Skeletal muscle tissue (tissue), 4 donors: ENCODE results near the gene ADGRV1. TPM values are rescaled to one million over a fixed set of nuclear protein-coding genes. Genes with fewer than 3 reads are reported as not detected.

Experiments used
- H3K27ac ChIP-seq: one replicate; pipeline ENCODE4 v1.7.0; 2013; ENCODE audit warnings: mild to moderate bottlenecking, low read depth, low read length, inconsistent platforms
- H3K27me3 ChIP-seq, 3 donors: one replicate each; pipeline ENCODE4 v1.7.0; 2013; ENCODE audit warnings: low read length in 3 of 3; ENCODE audit not compliant: control insufficient read depth in 3 of 3, insufficient read depth in 3 of 3
- H3K36me3 ChIP-seq, 3 donors: one replicate each; pipeline ENCODE4 v1.7.0; 2013; ENCODE audit warnings: low read length in 3 of 3; ENCODE audit not compliant: control insufficient read depth in 3 of 3, insufficient read depth in 3 of 3
- H3K4me1 ChIP-seq, 3 donors: one replicate each; pipeline ENCODE4 v1.7.0; 2013; ENCODE audit warnings: low read length in 3 of 3, mild to moderate bottlenecking in 3 of 3; ENCODE audit not compliant: control insufficient read depth in 3 of 3, insufficient read depth in 3 of 3
- H3K4me3 ChIP-seq, 3 donors: one replicate each; pipeline ENCODE4 v1.7.0; 2013; ENCODE audit warnings: low read length in 3 of 3
- H3K9ac ChIP-seq, 3 donors: one replicate each; pipeline ENCODE4 v1.7.0; 2013; ENCODE audit warnings: low read length in 3 of 3, mild to moderate bottlenecking in 3 of 3, moderate library complexity in 2 of 3, low read depth in 1 of 3
- H3K9me3 ChIP-seq, 3 donors: one replicate each; pipeline ENCODE4 v1.7.0; 2013; ENCODE audit warnings: low read length in 3 of 3; ENCODE audit not compliant: control insufficient read depth in 3 of 3
- total RNA-seq: library from RNA; depleted of rRNA; stranded (reverse); fragments of >200 nt; gene quantifications from one replicate; pipeline ENCODE4 v1.2.3, GENCODE V29; 2014
- donor health status: Osteomylitis.

ADGRV1 gene
- total RNA-seq, 1 donor from 2014 or later = 2.6 TPM

GRCh38 chr5:90866915-90867731 lies 308.5 kb downstream of the ADGRV1 start:
- no peaks in the 10 kb centered on the region for H3K27me3 ChIP-seq
- no peak overlapping the region for H3K27ac ChIP-seq
- H3K4me3 ChIP-seq = no peak overlapping the region
- no peaks in the 10 kb centered on the region for H3K36me3 ChIP-seq
- peaks cover 0 to 4% (median 2%) of the 10 kb centered on the region in 3 donors for H3K4me1 ChIP-seq
- H3K9me3 ChIP-seq = no peaks in the 10 kb centered on the region
- no peak overlapping the region for H3K9ac ChIP-seq

GRCh38 chr5:90868799-90869198 lies 310.2 kb downstream of the ADGRV1 start:
- Histone ChIP-seq H3K27me3 (no peaks in the 10 kb centered on the region), H3K4me1 (peaks cover 2 to 8% (median 2%) of the 10 kb centered on the region in 3 donors), H3K9ac (no peak overlapping the region), H3K4me3 (no peak overlapping the region), H3K27ac (no peak overlapping the region), H3K9me3 (no peaks in the 10 kb centered on the region), H3K36me3 (no peaks in the 10 kb centered on the region)

GRCh38 chr5:90871391-90871991 lies 312.9 kb downstream of the ADGRV1 start:
- H3K4me1 ChIP-seq = peaks cover 0 to 8% (median 2%) of the 10 kb centered on the region in 3 donors
- no peaks in the 10 kb centered on the region for H3K27me3 ChIP-seq
- H3K36me3 ChIP-seq = no peaks in the 10 kb centered on the region
- H3K9ac ChIP-seq = peak overlapping the region in 1 of 3 donors; percentile 17
- peak overlapping the region; percentile 26 for H3K27ac ChIP-seq
- H3K4me3 ChIP-seq = no peak overlapping the region
- H3K9me3 ChIP-seq = no peaks in the 10 kb centered on the region

GRCh38 chr5:90873033-90873517 lies 314.5 kb downstream of the ADGRV1 start:
- H3K4me1 ChIP-seq = peaks cover 0 to 8% (median 2%) of the 10 kb centered on the region in 3 donors
- no peak overlapping the region for H3K4me3 ChIP-seq

GRCh38 chr5:90874066-90874465 lies 315.5 kb downstream of the ADGRV1 start:
- no peaks in the 10 kb centered on the region for H3K27me3 ChIP-seq
- peaks cover 0 to 11% (median 2%) of the 10 kb centered on the region in 3 donors for H3K4me1 ChIP-seq
- no peak overlapping the region for H3K27ac ChIP-seq
- H3K9ac ChIP-seq = no peak overlapping the region
- H3K4me3 ChIP-seq = no peak overlapping the region
- no peaks in the 10 kb centered on the region for H3K9me3 ChIP-seq
- no peaks in the 10 kb centered on the region for H3K36me3 ChIP-seq

More at GRCh38 chr5:90873033-90873517, 314.5 kb downstream of the ADGRV1 start:
- Histone ChIP-seq H3K27ac (no peak overlapping the region), H3K36me3 (no peaks in the 10 kb centered on the region), H3K9me3 (no peaks in the 10 kb centered on the region), H3K9ac (no peak overlapping the region), H3K27me3 (no peaks in the 10 kb centered on the region)

GRCh38 chr5:90875456-90875855 lies 316.9 kb downstream of the ADGRV1 start:
- Histone ChIP-seq H3K9me3 (no peaks in the 10 kb centered on the region), H3K27ac (no peak overlapping the region)

GRCh38 chr5:90876366-90876765 lies 317.8 kb downstream of the ADGRV1 start:
- H3K4me1 ChIP-seq = peaks cover 0 to 12% (median 2%) of the 10 kb centered on the region in 3 donors

More at GRCh38 chr5:90875456-90875855, 316.9 kb downstream of the ADGRV1 start:
- Histone ChIP-seq H3K4me3 (no peak overlapping the region), H3K9ac (no peak overlapping the region), H3K27me3 (no peaks in the 10 kb centered on the region), H3K4me1 (peaks cover 0 to 12% (median 2%) of the 10 kb centered on the region in 3 donors), H3K36me3 (no peaks in the 10 kb centered on the region)

GRCh38 chr5:90877049-90877448 lies 318.5 kb downstream of the ADGRV1 start:
- no peak overlapping the region for H3K4me3 ChIP-seq
- no peaks in the 10 kb centered on the region for H3K36me3 ChIP-seq
- no peaks in the 10 kb centered on the region for H3K27me3 ChIP-seq
- H3K9me3 ChIP-seq = no peaks in the 10 kb centered on the region
- H3K4me1 ChIP-seq = peaks cover 0 to 8% (median 2%) of the 10 kb centered on the region in 3 donors
- H3K27ac ChIP-seq = no peak overlapping the region
- H3K9ac ChIP-seq = no peak overlapping the region

More at GRCh38 chr5:90876366-90876765, 317.8 kb downstream of the ADGRV1 start:
- Histone ChIP-seq H3K27me3 (no peaks in the 10 kb centered on the region), H3K9me3 (no peaks in the 10 kb centered on the region), H3K36me3 (no peaks in the 10 kb centered on the region), H3K27ac (no peak overlapping the region), H3K9ac (no peak overlapping the region), H3K4me3 (no peak overlapping the region)

- H3K9ac ChIP-seq = no peak overlapping the region
- peak overlapping the region; percentile 63 for H3K27ac ChIP-seq
- no peak overlapping the region for H3K4me3 ChIP-seq
- H3K9me3 ChIP-seq = no peaks in the 10 kb centered on the region
- H3K27me3 ChIP-seq = no peaks in the 10 kb centered on the region
- H3K36me3 ChIP-seq = no peaks in the 10 kb centered on the region
- peaks cover 0 to 6% (median under 1%) of the 10 kb centered on the region in 3 donors for H3K4me1 ChIP-seq
These were observed 319.5 kb downstream of the ADGRV1 start for GRCh38 chr5:90878081-90878480.
